B cell (primary cell): ENCODE measurements around the gene ILF3. TPM values are rescaled to one million over a fixed set of nuclear protein-coding genes. Genes with fewer than 3 reads are reported as not detected.

Experiments
- ATAC-seq: fragments of 200-7000 bp; cut with Tn5 transposase; one replicate; pipeline ENCODE4 v1.10.0; 2021; ENCODE audit warnings: low read depth, mild to moderate bottlenecking, moderate number of reproducible peaks, moderate library complexity
- CTCF ChIA-PET: fragments of 350-600 bp; sonication (Branson Sonifier 250); formaldehyde crosslinking; loops from one replicate; lab custom pipeline; 2021; ENCODE audit warnings: antibody characterized with exemption, inconsistent platforms; lab: Charles Lee
- POLR2A ChIA-PET: fragments of 350-600 bp; sonication (Branson Sonifier 250); formaldehyde crosslinking; loops from one replicate; lab custom pipeline; 2021; ENCODE audit warnings: antibody characterized with exemption; lab: Charles Lee
- DNase-seq: peaks from one replicate; pipeline ENCODE4 v3.0.0; 2013
- H2AFZ ChIP-seq: 2 replicates; pipeline ENCODE4 v1.6.1; 2012; ENCODE audit warnings: mild to moderate bottlenecking, low read depth, low read length; ENCODE audit not compliant: insufficient read depth, poor library complexity, severe bottlenecking
- H3K27ac ChIP-seq, 2 donors: 1 replicate in 1 of 2; 2 replicates in 1 of 2; pipeline ENCODE4 v1.5.1; 2012 to 2013; ENCODE audit warnings: low read length in 2 of 2, mild to moderate bottlenecking in 2 of 2, moderate library complexity in 1 of 2
- H3K27me3 ChIP-seq, 4 experiments: fragments of 200-600 bp in 1 of 4; sonication (generic) in 1 of 4; replicated peaks in 1 of 4; 1 replicate in 2 of 4; 2 replicates in 2 of 4; pipeline versions ENCODE4 v1.6.1 to v1.7.0; 2013 to 2016; ENCODE audit warnings: low read length in 3 of 4, mild to moderate bottlenecking in 2 of 4, mixed read lengths in 1 of 4, moderate library complexity in 1 of 4; ENCODE audit not compliant: insufficient read depth in 4 of 4, control insufficient read depth in 3 of 4; ENCODE audit errors: control extremely low read depth in 1 of 4
- H3K36me3 ChIP-seq, 2 experiments: replicated peaks in 1 of 2; 1 replicate in 1 of 2; 2 replicates in 1 of 2; pipeline versions ENCODE4 v1.6.1 to v1.7.1; 2013; ENCODE audit warnings: low read length in 1 of 2; ENCODE audit not compliant: insufficient read depth in 2 of 2, control insufficient read depth in 1 of 2; ENCODE audit errors: control extremely low read depth in 1 of 2, extremely low read depth in 1 of 2
- H3K4me1 ChIP-seq, 2 donors: fragments of 200-600 bp in 1 of 2; sonication (generic) in 1 of 2; 1 replicate in 1 of 2; 2 replicates in 1 of 2; pipeline versions ENCODE4 v1.5.1 to v1.6.1; 2013 to 2017; ENCODE audit warnings: low read length in 2 of 2; ENCODE audit not compliant: control insufficient read depth in 2 of 2, insufficient read depth in 2 of 2
- H3K4me2 ChIP-seq: replicated peaks from 2 replicates; pipeline ENCODE3; 2012; ENCODE audit warnings: mild to moderate bottlenecking, low read depth, low read length; ENCODE audit not compliant: poor library complexity, severe bottlenecking
- H3K4me3 ChIP-seq, 5 experiments: fragments of 200-600 bp in 1 of 5; sonication (generic) in 1 of 5; 1 replicate in 3 of 5; 2 replicates in 2 of 5; pipeline versions ENCODE4 v1.5.1 to v1.7.0; 2011 to 2016; ENCODE audit warnings: low read length in 4 of 5, mild to moderate bottlenecking in 4 of 5, low read depth in 2 of 5, control low read depth in 1 of 5, moderate library complexity in 1 of 5; ENCODE audit not compliant: insufficient read depth in 1 of 5; ENCODE audit errors: control extremely low read depth in 1 of 5, extremely low read depth in 1 of 5
- H3K79me2 ChIP-seq: fragments of 200-600 bp; sonication (generic); one replicate; pipeline ENCODE4 v1.6.0; 2016; ENCODE audit warnings: low read length; ENCODE audit not compliant: control insufficient read depth, insufficient read depth
- H3K9ac ChIP-seq: fragments of 200-600 bp; sonication (generic); 2 replicates; pipeline ENCODE4 v1.6.1; 2017; ENCODE audit warnings: mild to moderate bottlenecking, low read length, moderate library complexity
- H3K9me3 ChIP-seq, 3 donors: one replicate each; pipeline versions ENCODE4 v1.6.1 to v1.7.1; 2013; ENCODE audit warnings: low read length in 2 of 3; ENCODE audit not compliant: control insufficient read depth in 2 of 3, insufficient read depth in 1 of 3; ENCODE audit errors: control extremely low read depth in 1 of 3
- H4K20me1 ChIP-seq: 2 replicates; pipeline ENCODE4 v1.6.0; 2012; ENCODE audit warnings: mild to moderate bottlenecking, low read length; ENCODE audit not compliant: insufficient read depth, control insufficient read depth, poor library complexity, severe bottlenecking
- H3K27ac Mint-ChIP-seq: one replicate; pipeline ENCODE4 v1.8.0; 2021; ENCODE audit warnings: mixed read lengths
- H3K27me3 Mint-ChIP-seq: one replicate; pipeline ENCODE4 v1.8.0; 2021; ENCODE audit warnings: mixed read lengths
- H3K4me1 Mint-ChIP-seq: one replicate; pipeline ENCODE4 v1.8.0; 2021; ENCODE audit warnings: mixed read lengths
- H3K4me3 Mint-ChIP-seq: one replicate; pipeline ENCODE4 v1.8.0; 2021; ENCODE audit warnings: mixed read lengths
- H3K9me3 Mint-ChIP-seq: one replicate; pipeline ENCODE4 v1.8.0; 2022; ENCODE audit warnings: mixed read lengths; ENCODE audit not compliant: insufficient read depth
- CTCF ChIP-seq: fragments of 200-600 bp; IDR thresholded peaks from one replicate; pipeline ENCODE4 v1.8.0; 2022; ENCODE audit warnings: antibody characterized with exemption, mild to moderate bottlenecking
- EZH2 ChIP-seq: IDR thresholded peaks from 2 replicates; pipeline ENCODE4 v1.6.1; 2012; ENCODE audit warnings: borderline replicate concordance, low read depth, mild to moderate bottlenecking, moderate library complexity, low read length; ENCODE audit not compliant: insufficient read depth, poor library complexity, severe bottlenecking
- WGBS: methylation state at CpG from one replicate; pipeline ENCODE4 v1.1.5; 2013; ENCODE audit warnings: missing lambda C conversion rate; ENCODE audit not compliant: insufficient coverage; 5-methylcytosine and 5-hydroxymethylcytosine counted together
- intact Hi-C: fragments of 100-400 bp; cut with micrococcal nuclease; formaldehyde crosslinking; loops from one replicate; pipeline ENCODE4 v1.10.0; 2022
- polyA plus RNA-seq: library from polyadenylated mRNA; depleted of rRNA; stranded (reverse); fragments of >200 nt; gene quantifications from 2 replicates; pipeline ENCODE4 v1.2.3, GENCODE V29; 2012
- total RNA-seq, 2 donors: library from RNA; stranded (reverse); fragments of 120-200 nt in 1 of 2; gene quantifications; 1 replicate in 1 of 2; 2 replicates in 1 of 2; pipeline versions ENCODE4 v1.2.3 to v1.2.4, GENCODE V29; 2013 to 2022

ILF3 gene
- total and polyA plus RNA-seq, 2 donors (not counting 1 experiment from before 2014, with no cell fraction given) = 189 to 359 TPM

- Histone ChIP-seq H3K9ac (no peak overlapping the region), H3K4me3 (no peak overlapping the region), H3K4me1 (peaks cover 13 to 51% of the 10 kb centered on the region in 2 donors), H3K9me3 (no peaks in the 10 kb centered on the region), H3K27ac (peak overlapping the region in 1 of 2 donors; percentile 1), H3K4me2 (no peak overlapping the region), H3K27me3 (no peaks in the 10 kb centered on the region), H4K20me1 (peaks cover 91% of the 10 kb centered on the region), H3K36me3 (peaks cover 4 to 46% of the 10 kb centered on the region in 2 experiments), H3K79me2 (peaks cover 99% of the 10 kb centered on the region), H2AFZ (no peak overlapping the region)
- H3K4me3 Mint-ChIP-seq = peak overlapping the region; percentile 26
- no peaks in the 10 kb centered on the region for H3K27me3 Mint-ChIP-seq
- DNase-seq (no peak), ATAC-seq (no peak)
- no peak for TF ChIP-seq EZH2
- TF ChIP-seq CTCF = no peak
- H3K4me1 Mint-ChIP-seq = peaks cover 51% of the 10 kb centered on the region
- ChIA-PET POLR2A (interaction anchor here (0.7 to 1.3 kb wide), 3 partner anchors 13 to 79 kb away, joined by 3 to 7 read pairs (median 3); no protein-coding TSS in a partner anchor), CTCF (interaction anchor here (0.6 to 3.8 kb wide), 7 partner anchors 9 to 1747 kb away, joined by 3 to 37 read pairs (median 4); no protein-coding TSS in a partner anchor)
- peak overlapping the region; percentile 63 for H3K27ac Mint-ChIP-seq
- 100% methylated on average over 5 of the region's 15 CpGs for WGBS
- H3K9me3 Mint-ChIP-seq = no peaks in the 10 kb centered on the region
- intact Hi-C loops = loop anchor here (5.0 kb wide), 1 partner anchor 35 kb away; no protein-coding TSS in a partner anchor
Observed at GRCh38 chr19:10617409-10618121, 36.6 kb upstream of the ILF3 start.

GRCh38 chr19:10618846-10619245 is 35.3 kb upstream of the ILF3 start:
- peaks cover 100% of the 10 kb centered on the region for H3K79me2 ChIP-seq
- H4K20me1 ChIP-seq = peaks cover 93% of the 10 kb centered on the region
- no peak overlapping the region for H3K4me3 ChIP-seq
- TF ChIP-seq CTCF (no peak), EZH2 (no peak)
- DNase-seq (no peak), ATAC-seq (no peak)
- Mint-ChIP-seq H3K4me3 (no peak overlapping the region), H3K27ac (no peak overlapping the region), H3K9me3 (no peaks in the 10 kb centered on the region), H3K27me3 (no peaks in the 10 kb centered on the region), H3K4me1 (peaks cover 51% of the 10 kb centered on the region)
- H3K4me2 ChIP-seq = no peak overlapping the region
- H3K4me1 ChIP-seq = peaks cover 11 to 53% of the 10 kb centered on the region in 2 donors
- H3K27me3 ChIP-seq = no peaks in the 10 kb centered on the region
- no peak overlapping the region for H3K9ac ChIP-seq
- 100% methylated on average over 5 of the region's 8 CpGs for WGBS
- intact Hi-C loops = loop anchor here (5.0 kb wide), 1 partner anchor 37 kb away; no protein-coding TSS in a partner anchor
- ChIA-PET CTCF (interaction anchor here (0.6 to 5.4 kb wide), 3 partner anchors 13 to 37 kb away, joined by 4 to 37 read pairs (median 30); no protein-coding TSS in a partner anchor), POLR2A (interaction anchor here (0.5 to 0.7 kb wide), 3 partner anchors 34 to 122 kb away, joined by 3 to 11 read pairs (median 9); no protein-coding TSS in a partner anchor)
- H3K36me3 ChIP-seq = peaks cover 4 to 48% of the 10 kb centered on the region in 2 experiments
- no peak overlapping the region for H3K27ac ChIP-seq
- no peak overlapping the region for H2AFZ ChIP-seq
- no peaks in the 10 kb centered on the region for H3K9me3 ChIP-seq
